GM18520 (cell line): ENCODE measurements around the gene COX8C.
"Not testable (repeated sequence)": the region's sequence is repeated elsewhere in the genome, so short reads cannot be mapped to it uniquely, and the experiment has no call there.

Experiments
- ATAC-seq: cut with Tn5 transposase; IDR thresholded peaks from one replicate; pipeline ENCODE4 v1.9.1; 2021; ENCODE audit not compliant: unreplicated experiment

Gene COX8C

GRCh38 chr14:93320489-93320888, 26.5 kb upstream of the COX8C start:
- no peak for ATAC-seq

- ATAC-seq = no peak
Observed at GRCh38 chr14:93322929-93323599, 23.9 kb upstream of the COX8C start.

- no peak for ATAC-seq
Observed at GRCh38 chr14:93323600-93324174, 23.3 kb upstream of the COX8C start.

- ATAC-seq = no peak
Observed at GRCh38 chr14:93326196-93326595, 20.8 kb upstream of the COX8C start.

GRCh38 chr14:93328546-93328945, 18.4 kb upstream of the COX8C start:
- ATAC-seq = no peak

- no peak for ATAC-seq
Observed at GRCh38 chr14:93329965-93330608, 16.9 kb upstream of the COX8C start.

- ATAC-seq = no peak
Observed at GRCh38 chr14:93330609-93331000, 16.4 kb upstream of the COX8C start.

- ATAC-seq = no peak
Observed at GRCh38 chr14:93331002-93331727, 15.8 kb upstream of the COX8C start.

- peak; percentile 11 for ATAC-seq
Observed at GRCh38 chr14:93331728-93332396, 15.1 kb upstream of the COX8C start.

GRCh38 chr14:93332397-93332852, 14.6 kb upstream of the COX8C start:
- ATAC-seq = peak; percentile 37

- peak; percentile 62 for ATAC-seq
Observed at GRCh38 chr14:93332853-93333630, 13.9 kb upstream of the COX8C start, which contains the start of gene BTBD7. TSS of gene BTBD7 (minus strand) at chr14:93333036. CDS start at chr14:93296051, 36,985 bp downstream.

- no peak for ATAC-seq
Observed at GRCh38 chr14:93333631-93334103, 13.3 kb upstream of the COX8C start.

- no peak for ATAC-seq
Observed at GRCh38 chr14:93337143-93337753, 9.7 kb upstream of the COX8C start.

GRCh38 chr14:93337884-93338283, 9.1 kb upstream of the COX8C start:
- ATAC-seq = no peak

GRCh38 chr14:93343266-93343665, 3.7 kb upstream of the COX8C start:
- no peak for ATAC-seq

- ATAC-seq = no peak
Observed at GRCh38 chr14:93343797-93344196, 3.2 kb upstream of the COX8C start.

GRCh38 chr14:93347850-93348249, 868 bp downstream of the COX8C start:
- ATAC-seq = no peak

- no peak for ATAC-seq
Observed at GRCh38 chr14:93348292-93348691, 1.3 kb downstream of the COX8C start.

- not testable (repeated sequence) for ATAC-seq
Observed at GRCh38 chr14:93354873-93355272, 7.9 kb downstream of the COX8C start.
